Activated T-cell treated with anti-CD3 and anti-CD28 coated beads, Interleukin-2, amount 50 U/mL, for 1 hour (primary cell): ENCODE results near the gene DPP10.

Source experiments
- DNase-seq: peaks from one replicate; pipeline ENCODE4 v3.0.0-alpha.2; 2020

DPP10 gene

DNA sequence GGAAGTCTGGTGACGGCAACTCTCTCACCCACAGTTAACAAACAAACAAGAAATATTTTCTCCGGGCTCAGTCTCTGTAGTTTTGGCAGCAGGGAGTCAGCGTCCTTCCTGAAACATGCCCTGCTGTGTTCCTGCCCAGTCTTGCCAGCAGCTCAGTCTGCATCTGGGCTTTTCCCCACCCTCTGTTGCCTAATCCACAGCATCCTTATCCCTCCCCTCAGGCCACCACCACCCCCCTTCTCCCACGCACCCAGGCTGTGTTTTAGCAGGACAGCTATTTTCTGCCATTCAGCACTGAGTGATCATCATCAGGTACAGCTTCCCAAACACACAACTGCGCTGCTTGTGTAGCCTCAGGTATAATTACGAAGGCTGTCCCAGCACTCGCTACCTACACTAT is 168.2 kb downstream of the DPP10 start:
- no peak for DNase-seq

DNA sequence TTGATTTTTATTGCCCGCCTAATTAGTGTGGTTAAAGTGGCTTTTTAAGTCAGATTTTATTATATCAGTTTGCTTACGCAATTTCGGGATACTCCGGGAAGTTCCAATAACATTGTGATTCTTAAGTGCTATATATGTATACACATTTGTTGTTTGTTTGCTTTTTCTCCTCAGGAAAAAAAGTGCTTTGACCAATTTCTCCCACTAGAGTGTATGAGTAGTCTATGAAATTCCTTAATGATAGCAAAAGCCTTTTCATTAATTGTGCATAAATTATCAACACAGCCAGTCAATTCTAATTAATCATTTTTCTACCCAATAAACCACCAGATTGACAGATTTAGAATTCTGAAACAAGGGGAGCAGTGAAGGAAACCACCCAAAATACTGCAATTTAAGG is 172.2 kb downstream of the DPP10 start:
- no peak for DNase-seq

DNA sequence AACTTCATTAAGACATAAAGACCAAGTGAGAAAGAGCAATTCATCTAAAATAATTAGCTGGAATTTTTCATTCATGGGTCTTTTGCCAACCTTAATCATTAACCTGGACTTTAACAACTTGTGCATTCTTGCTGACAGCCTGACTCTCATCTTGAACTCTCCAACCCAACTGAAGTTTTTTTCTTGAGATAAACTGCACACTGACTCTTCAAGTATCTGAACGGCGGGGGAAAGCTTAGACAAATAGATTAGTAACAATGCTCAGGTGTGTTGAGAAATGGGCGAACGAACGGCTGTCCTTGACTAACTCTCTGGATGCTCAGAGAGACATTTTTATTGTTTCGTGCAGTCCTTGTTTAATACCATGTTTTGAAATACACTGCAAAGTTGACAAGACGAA is 186.0 kb downstream of the DPP10 start:
- DNase-seq = no peak

DNA sequence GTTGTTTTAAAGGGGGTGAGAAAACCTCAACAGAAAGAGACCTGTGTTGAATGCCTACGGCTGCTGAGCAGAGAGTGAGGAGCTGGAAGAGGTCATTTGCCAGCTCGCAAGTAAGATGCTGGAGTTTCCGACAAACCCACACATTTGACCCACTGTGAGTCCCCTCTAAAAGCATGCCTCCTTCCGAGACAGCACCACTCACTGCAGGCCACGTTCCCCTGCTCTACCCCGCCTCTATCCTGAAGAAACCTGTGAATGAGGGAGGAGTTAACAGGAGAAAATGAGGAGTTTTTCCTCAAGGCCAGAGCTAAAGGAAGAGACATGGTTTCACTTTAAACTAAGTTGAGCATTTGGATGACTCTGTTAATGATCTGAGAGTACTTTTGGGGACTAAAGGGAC is 188.7 kb downstream of the DPP10 start:
- no peak for DNase-seq

DNA sequence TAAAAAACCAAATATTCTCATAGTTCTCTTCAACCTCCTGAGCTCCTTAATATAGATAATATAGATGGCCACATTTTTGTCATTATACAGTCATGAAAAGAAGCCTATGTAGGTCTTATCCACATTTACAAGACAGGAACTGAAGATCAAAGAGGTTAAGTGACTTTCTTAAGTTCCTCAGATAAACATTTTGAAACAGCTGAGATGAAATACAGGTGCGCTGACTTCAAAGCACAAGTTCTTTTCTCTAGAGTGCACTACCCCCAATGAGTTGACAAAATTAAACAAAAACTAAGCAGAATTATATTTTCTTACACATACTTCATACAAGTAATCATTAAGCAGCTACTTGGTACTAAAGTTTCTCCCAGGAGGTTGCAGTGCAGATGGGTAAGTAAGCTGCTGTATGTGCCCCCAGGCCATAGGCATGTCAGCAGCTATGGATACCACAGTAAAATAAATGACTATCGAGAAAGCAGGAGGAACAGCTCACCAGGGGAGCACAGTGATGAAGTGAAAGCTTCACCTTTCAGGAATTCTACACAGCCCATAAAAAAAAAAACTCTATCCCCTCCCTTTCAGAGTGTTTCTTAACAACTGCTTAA is 199.8 kb downstream of the DPP10 start:
- no peak for DNase-seq

DNA sequence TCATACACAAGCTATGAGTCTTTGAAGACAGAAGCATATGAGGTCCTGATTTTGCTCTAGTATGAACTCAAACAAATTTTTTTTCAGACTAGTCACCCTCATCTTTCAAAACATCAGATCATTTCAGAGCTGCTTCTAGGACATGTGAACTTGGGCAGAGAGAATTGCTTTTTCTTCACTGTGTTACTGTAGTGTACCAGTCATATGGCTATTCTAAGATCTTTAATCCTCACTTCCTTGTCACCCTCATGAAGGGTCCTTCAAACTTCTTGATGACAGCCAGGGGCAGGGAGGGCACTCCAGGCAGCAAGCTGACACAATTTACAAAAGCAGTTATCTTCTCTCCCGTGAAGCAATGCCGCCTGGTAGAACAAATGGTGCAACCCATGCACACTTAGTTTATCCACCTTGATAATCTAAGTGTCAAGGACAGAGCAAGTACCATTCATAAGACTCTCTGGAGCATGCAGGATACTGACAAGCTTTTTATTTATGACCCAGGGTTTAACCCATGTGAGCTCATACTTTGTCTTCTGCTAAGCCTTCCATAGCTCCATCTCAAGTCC is 200.6 kb downstream of the DPP10 start:
- DNase-seq = no peak

DNA sequence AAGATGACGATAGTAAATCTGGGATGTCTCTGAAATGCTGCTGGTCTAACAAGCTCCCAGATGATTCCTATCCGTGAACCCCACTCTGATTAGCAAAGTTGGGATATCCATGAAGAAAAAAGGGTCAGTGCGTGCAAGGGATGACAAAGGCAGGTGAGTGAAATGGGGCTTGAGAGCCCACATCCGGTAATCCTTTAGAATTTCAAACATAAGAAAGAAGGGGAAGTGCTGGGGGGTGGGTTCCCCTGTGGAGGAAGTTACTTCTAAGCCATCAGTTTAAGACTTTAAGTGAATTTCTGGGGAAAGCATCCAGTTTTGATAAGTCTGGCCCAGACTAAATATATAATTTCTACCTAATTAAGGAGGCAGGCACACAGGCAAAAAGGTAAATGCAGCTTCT is 209.5 kb downstream of the DPP10 start:
- DNase-seq = no peak

DNA sequence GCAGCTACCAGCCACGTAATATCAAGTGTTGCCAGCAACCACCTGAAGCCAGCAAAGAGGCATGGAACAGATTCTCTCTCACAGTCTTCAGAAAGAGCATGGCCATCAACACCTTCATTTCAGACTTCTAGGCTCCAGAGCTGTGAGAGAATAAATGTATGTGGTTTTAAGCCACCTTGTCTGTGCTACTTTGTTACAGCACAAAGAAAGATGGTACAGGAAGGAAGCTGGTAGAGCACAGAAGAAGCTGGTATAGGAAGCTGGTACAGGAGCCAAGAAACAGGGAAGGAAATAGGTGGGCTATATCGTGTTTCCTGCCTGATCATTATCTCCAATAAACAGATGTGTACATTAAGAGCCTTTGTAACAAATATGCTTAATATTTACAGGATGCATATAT is 217.4 kb downstream of the DPP10 start:
- no peak for DNase-seq

DNA sequence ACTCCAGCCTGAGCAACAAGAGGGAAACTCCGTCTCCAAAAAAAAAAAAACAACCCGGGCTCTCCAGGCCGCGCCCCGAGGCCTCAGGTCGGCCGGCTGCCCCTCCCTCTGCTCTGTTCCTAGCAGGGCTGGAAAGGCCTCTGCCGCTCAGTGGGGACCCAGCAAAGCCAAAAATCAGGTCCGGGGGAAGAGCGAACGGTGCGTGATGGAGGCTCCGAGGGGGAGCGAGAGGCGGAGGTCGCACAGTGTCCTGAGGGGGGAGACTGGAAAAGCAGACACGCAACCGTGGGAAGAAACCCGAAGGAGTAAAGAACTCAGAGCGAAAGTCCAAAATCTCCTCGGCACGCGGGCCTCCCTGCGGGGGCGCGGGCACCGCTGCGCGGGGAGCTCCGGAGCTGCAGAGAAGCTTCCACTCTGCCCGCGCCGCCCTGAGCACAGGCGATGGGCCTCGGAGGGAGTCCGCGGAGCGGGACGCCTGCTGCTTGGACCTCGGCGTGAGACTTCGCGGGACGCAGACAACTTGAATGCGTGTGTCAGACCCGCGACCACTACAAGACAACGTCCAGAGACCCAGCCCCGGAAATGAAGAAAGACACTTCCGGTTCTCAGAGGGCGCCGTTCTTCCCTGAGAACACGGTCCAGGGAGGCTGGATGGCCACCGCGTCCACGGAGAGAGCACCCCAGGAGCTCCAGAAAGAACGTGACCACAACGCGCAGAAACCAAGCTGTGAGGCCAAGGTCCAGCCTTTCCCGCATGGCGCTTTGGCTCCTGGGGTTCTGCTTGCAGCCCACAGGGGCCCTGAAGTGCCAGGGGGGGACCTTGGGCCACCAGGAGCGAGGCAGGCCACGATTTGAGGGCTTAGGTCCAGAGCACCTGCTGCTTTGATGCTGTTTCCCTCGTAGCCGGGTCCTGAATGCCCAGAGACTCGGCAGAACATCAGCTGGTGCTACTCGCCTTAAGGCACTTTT is 219.8 kb downstream of the DPP10 start:
- DNase-seq = no peak

DNA sequence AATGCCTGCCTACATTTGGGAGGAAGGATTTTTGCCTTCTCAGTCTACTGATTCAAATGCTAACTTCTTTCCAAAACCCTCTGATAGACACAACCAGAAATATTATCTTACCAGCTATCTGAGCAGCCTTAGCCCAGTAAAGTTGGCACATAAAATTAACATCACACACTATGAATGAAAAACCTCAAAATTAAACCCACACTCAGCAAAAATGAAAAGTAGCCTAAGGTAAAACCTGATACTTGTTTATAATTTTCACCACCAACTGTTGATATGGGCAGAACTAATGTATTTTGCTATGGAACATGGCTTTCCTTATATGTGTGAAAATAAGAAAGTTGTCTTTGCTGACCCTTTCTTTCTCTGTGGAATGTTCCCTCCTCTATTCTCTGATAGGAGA is 226.0 kb downstream of the DPP10 start:
- DNase-seq = no peak

DNA sequence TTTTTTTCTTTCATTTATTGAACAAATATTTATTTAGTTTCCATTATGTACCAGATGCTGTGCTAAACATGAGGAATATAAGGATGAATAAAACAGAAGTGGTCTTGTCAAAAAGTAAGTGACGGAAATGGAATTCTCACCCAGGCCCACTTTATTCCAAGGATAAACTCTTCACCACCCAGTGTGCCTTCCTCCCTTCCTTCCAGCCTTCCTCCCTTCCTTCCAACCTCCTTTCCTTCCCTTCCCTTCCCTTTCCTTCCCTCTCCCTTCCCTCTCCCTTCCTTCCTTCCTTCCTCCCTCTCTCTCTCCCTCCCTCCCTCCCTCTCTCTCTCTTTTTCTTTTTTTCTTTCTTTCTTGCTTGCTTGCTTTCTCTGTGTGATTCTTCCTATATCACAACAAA is 240.8 kb downstream of the DPP10 start:
- DNase-seq = no peak

DNA sequence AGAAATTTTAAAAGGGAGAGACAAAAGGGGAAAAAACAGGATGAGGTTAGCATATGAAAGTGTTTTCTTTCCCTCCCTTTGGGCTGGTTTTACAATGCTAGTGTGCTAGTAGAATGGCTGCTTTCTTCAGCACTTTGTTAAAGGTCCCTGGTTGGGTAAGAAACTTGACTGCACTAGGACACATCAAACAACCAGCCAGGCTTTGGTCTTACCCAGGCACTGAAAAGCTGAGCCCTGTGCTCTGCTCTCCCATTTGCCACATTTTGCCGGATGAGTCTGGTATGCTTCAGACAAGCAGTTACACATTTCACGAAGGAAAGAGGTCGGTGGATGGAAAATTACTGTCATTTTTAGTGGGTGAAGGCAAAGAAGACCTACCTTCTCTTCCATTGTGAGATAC is 242.0 kb downstream of the DPP10 start:
- no peak for DNase-seq

DNA sequence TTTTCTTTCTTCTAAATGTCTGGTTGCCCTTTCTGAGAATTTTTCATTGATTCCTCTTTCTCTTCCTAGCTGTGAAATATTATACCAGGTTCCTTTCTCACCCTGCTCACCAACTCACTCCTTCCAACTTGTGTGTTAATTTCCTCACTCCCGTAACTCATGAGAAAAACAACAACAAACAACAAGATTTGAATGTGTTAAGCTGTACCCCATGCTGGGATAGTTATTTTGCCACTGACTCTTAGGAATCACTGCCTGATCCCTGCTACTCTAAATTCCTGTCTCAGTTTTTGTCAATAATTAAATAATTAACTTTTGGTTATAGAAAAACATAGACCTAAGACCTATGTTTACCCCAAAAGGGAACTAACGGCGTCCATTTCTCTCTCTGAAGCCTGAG is 242.7 kb downstream of the DPP10 start:
- DNase-seq = no peak

DNA sequence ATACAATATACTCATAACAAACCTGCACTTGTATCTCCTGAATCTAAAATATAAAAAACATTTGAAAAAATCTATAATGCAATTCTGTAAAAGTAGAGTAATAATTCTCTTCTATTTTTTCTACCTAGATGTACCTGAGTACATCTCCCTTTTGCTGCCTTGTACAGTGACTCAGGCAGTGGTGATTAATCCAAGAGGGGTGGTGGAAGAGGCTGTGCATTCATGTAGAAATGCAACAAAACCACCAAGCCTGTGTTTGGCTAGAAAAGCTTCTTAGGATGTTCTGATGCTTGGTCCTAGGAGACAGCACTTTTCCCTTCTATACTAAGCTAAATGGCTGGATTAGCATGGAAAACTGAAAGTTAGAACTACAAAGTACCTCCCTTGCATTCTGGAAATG is 245.8 kb downstream of the DPP10 start:
- DNase-seq = no peak

DNA sequence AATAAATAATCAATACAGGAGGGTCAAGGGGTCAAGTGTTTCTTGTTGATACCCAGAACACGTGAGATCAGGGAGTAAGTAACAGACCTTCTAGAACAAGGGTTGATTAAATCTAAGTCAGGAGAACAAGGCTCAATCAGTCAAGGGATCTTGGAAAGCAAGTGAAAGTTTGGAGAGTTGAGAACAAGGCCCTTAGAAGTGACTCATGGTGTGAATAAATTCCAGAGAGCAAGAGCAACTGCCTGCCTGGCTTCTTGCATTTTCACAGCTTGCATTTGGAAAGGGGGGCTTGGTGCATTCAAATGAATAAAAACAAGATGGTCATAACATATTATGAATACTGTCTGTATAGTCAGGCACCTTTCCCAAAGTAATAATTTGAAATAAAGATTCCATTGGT is 256.1 kb downstream of the DPP10 start:
- no peak for DNase-seq

DNA sequence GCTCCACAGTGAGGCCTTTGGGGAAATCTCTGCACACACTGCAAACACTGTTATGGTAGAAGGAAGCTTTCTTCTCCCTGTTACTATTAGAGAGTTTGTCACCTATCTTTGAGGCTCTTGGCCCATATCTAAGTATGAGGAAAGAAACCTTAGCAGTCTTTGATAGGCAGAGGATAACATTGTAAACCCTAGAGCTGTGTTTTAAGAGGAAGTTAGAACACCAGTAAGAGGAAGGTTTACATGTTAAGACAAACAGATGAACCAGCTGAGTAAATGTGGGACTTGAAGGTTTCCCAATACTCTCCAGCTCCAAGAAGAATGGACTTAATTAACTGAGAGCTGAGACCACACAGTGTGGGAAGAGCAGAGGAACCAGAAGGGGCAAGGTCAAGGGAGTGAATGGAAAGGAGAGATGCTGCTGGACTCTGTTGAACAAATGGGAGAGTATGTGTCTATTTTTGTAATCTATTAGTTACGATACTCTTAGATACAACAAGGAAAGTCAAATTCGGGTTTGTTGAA is 257.0 kb downstream of the DPP10 start:
- no peak for DNase-seq

DNA sequence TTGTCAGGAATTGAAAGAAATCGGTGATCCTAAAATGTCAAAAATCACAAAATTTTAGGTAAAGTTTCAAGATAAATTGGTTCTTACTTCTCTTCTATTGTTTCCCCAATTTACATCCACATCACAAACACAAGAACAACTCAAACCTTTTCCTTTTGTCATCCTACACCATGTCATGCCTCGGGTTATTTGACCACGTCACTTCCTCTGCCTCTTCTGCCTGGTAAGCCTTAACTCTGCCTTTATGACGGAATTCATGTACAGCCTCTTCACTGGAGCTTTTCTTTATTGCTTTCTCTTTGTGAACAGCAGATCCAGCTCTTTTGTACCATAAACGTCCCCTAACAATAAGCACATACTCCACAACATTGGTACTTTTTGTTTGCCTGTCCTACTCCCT is 258.0 kb downstream of the DPP10 start:
- DNase-seq = no peak

DNA sequence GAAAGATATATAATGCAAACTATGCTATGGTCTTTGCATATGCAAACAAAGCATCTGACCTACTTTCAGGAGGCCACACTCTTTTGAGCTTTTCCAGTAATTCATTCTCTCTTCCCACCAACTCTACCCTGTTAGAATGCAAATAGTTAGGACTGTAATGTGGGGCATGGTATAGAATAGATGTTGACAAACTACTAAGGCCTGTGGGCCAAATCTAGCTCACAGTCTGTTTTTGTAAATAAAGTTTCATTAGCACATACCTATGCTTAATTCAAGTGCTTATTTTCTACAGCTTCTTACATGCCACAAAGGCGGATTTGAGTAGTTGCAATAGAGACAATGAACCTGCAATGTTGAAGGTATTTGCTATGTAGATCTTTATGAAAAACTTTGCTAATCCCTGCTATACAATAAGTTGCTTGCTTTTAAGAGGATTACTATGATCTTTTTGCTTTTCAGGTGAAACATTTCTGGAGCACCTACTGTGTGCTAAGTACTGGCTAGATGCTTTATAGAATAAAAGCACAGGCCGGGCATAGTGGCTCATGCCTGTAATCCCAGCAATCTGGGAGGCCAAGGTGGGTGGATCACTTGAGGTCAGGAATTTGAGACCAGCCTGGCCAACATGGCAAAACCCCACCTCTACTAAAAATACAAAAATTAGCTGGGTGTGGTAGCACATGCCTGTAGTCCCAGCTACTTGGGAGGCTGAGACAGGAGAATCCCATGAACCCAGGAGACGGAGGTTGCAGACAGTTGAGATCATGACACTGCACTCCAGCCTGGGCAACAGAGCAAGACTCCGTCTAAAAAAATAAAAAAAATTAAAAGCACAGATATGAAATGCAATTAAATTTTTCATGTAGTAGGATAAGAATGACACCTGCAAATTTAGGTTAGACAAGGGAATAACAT is 267.8 kb downstream of the DPP10 start:
- DNase-seq = no peak

DNA sequence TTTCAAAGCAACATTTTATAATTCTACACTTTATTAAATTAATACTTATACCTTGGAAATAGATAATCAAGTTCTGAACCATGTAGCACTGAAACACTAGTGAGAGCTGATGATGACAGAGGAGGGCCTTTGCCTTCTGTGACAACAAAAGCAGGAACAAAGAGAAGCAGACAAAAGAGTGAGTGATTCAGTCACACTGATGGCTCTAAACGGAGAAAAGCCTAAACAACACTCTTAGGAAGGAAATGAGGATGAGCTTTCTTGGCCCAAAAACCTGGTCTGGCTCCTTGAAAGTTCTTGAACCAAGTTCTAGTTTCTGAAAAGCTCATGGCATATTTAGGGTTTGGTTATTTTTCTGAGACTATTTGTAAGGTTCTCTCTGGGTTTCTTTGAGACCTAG is 271.9 kb downstream of the DPP10 start:
- DNase-seq = no peak

DNA sequence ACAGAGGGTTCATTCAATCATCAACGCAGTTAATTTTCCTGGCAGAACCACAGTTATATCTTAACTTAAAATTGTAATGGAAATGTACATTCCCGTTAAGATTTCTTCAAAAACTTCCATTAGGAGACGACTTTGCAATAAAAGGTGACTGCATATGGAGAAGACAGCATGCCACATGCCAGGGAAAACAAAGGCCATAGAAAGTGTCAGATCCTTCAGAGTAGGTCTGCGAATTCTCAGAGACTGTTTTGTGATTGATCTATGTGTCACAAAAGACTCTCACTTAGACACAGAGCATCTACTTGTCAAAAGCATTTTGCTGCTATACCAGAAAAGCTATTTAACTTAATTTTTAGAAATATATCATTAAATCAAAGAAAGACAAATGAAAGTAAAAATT is 274.6 kb downstream of the DPP10 start:
- no peak for DNase-seq

DNA sequence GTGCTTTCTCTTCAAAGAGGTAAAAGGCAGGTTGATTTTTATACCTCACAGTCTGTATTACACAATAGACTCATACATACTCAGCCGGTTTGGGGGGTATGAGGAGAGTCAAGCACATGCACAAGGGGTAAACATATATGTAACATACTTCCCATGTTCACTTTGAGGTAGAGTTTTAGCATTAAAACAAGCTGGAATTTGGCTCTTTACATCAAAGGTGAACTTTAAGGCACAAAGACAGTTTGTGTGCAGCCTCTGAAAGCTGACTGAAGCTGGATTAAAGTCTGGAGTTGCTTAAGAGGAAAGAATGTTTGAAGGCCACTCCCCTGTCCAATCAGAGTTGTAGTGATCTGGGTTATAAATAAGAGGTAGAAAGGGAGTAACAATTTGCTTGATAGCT is 282.0 kb downstream of the DPP10 start:
- DNase-seq = no peak

DNA sequence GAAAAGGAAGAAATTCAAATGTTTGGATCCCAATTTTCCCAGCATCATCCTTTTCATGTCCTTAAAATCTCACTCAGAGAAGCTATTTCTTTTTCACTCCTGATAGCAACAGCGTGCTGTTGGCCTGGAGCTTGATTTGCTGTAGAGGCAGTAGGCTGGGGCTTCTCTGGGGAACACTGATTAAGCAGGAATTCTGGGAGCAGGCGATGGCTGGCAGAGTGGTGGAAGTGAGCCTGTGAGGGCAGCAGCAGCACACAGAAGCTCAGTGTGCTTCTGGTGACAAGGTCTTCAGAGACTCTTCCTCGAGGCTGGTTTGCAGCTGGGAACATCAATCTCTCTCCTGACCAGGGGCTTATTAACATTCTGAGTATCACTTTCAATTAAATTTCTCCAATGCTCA is 284.6 kb downstream of the DPP10 start:
- no peak for DNase-seq

DNA sequence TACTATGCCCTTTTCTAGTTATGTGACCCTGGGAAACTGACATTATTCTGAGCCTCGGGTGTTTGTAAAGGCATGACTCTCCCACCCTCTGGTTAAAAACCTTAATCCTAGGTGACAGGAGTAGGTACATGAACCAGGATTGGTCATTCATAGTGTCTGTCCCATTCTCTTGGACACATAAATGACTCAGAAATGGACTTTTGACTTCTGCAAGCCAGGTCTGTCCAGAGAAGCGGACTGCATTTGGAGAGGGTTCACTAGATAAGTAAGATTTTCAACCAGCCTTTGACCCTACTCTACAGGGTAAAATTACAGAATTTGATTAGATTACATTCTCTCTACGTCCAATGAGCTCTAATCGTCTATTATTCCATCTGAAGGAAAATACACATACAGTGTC is 285.9 kb downstream of the DPP10 start:
- DNase-seq = no peak
